ENCODE results near the gene CBY2.

Gene CBY2

GRCh38 chr13:45700971-45701900 is 884 bp upstream of the CBY2 start:
- in situ Hi-C loops (cut with MboI; ENCODE audit: low sequenced_read_pairs): no loop called here

- in situ Hi-C loops (cut with MboI; ENCODE audit: low sequenced_read_pairs): no loop called here
Observed at GRCh38 chr13:45702869-45703391, 810 bp downstream of the CBY2 start.

GRCh38 chr13:45704211-45704739 is 2.2 kb downstream of the CBY2 start:
- in situ Hi-C loops (cut with MboI; ENCODE audit: low sequenced_read_pairs): no loop called here

GRCh38 chr13:45704854-45705695 is 3.0 kb downstream of the CBY2 start:
- in situ Hi-C loops (cut with MboI; ENCODE audit: low sequenced_read_pairs): no loop called here

GRCh38 chr13:45705918-45706317 is 3.8 kb downstream of the CBY2 start:
- in situ Hi-C loops (cut with MboI; ENCODE audit: low sequenced_read_pairs): no loop called here

GRCh38 chr13:45707516-45708100 is 5.5 kb downstream of the CBY2 start:
- in situ Hi-C loops (cut with MboI; ENCODE audit: low sequenced_read_pairs): no loop called here

- in situ Hi-C loops (cut with MboI; ENCODE audit: low sequenced_read_pairs): no loop called here
Observed at GRCh38 chr13:45711951-45712350, 9.8 kb downstream of the CBY2 start.

GRCh38 chr13:45713106-45713690 is 11.1 kb downstream of the CBY2 start:
- in situ Hi-C loops (cut with MboI; ENCODE audit: low sequenced_read_pairs): no loop called here

- in situ Hi-C loops (cut with MboI; ENCODE audit: low sequenced_read_pairs): no loop called here
Observed at GRCh38 chr13:45713721-45714120, 11.6 kb downstream of the CBY2 start.

GRCh38 chr13:45714170-45714569 is 12.1 kb downstream of the CBY2 start:
- in situ Hi-C loops (cut with MboI; ENCODE audit: low sequenced_read_pairs): no loop called here

GRCh38 chr13:45715351-45715750 is 13.2 kb downstream of the CBY2 start:
- in situ Hi-C loops (cut with MboI; ENCODE audit: low sequenced_read_pairs): no loop called here

- in situ Hi-C loops (cut with MboI; ENCODE audit: low sequenced_read_pairs): no loop called here
Observed at GRCh38 chr13:45717349-45717748, 15.2 kb downstream of the CBY2 start.

GRCh38 chr13:45718063-45718462 is 15.9 kb downstream of the CBY2 start:
- in situ Hi-C loops (cut with MboI; ENCODE audit: low sequenced_read_pairs): no loop called here

- in situ Hi-C loops (cut with MboI; ENCODE audit: low sequenced_read_pairs): no loop called here
Observed at GRCh38 chr13:45718992-45719391, 16.9 kb downstream of the CBY2 start.

GRCh38 chr13:45721203-45721731 is 19.1 kb downstream of the CBY2 start:
- in situ Hi-C loops (cut with MboI; ENCODE audit: low sequenced_read_pairs): no loop called here

- in situ Hi-C loops (cut with MboI; ENCODE audit: low sequenced_read_pairs): no loop called here
Observed at GRCh38 chr13:45723798-45724197, 21.7 kb downstream of the CBY2 start.

- in situ Hi-C loops (cut with MboI; ENCODE audit: low sequenced_read_pairs): no loop called here
Observed at GRCh38 chr13:45728759-45729158, 26.6 kb downstream of the CBY2 start.

GRCh38 chr13:45731455-45731854 is 29.3 kb downstream of the CBY2 start:
- in situ Hi-C loops (cut with MboI; ENCODE audit: low sequenced_read_pairs): no loop called here

- in situ Hi-C loops (cut with MboI; ENCODE audit: low sequenced_read_pairs): no loop called here
Observed at GRCh38 chr13:45732916-45733315, 30.8 kb downstream of the CBY2 start.

GRCh38 chr13:45733361-45733760 is 31.2 kb downstream of the CBY2 start:
- in situ Hi-C loops (cut with MboI; ENCODE audit: low sequenced_read_pairs): no loop called here

Measured in HL-60/S4 (cell line).